HEK293T (cell line): ENCODE results near the gene OR10A5.

ENCODE experiments used
- ARNT ChIP-seq: fragments of 450-650 bp; IDR thresholded peaks from 2 replicates; pipeline ENCODE4 v1.6.1; 2017; ENCODE audit warnings: mild to moderate bottlenecking
- FOXA1 ChIP-seq: fragments of 450-650 bp; IDR thresholded peaks from 2 replicates; pipeline ENCODE4 v1.6.1; 2016; ENCODE audit warnings: mild to moderate bottlenecking
- SP1 ChIP-seq: fragments of 450-650 bp; IDR thresholded peaks from 2 replicates; pipeline ENCODE4 v1.6.1; 2017
- SUZ12 ChIP-seq: fragments of 450-650 bp; IDR thresholded peaks from 2 replicates; pipeline ENCODE4 v1.6.1; 2016; ENCODE audit warnings: mild to moderate bottlenecking
- ZNF384 ChIP-seq: fragments of 450-650 bp; IDR thresholded peaks from 2 replicates; pipeline ENCODE4 v1.6.1; 2016

GRCh38 chr11:6864438-6864837, 19.0 kb downstream of the OR10A5 start:
- TF ChIP-seq ARNT: no peak
- TF ChIP-seq SP1: no peak
- no peak for TF ChIP-seq ZNF384
- no peak for TF ChIP-seq SUZ12
- no peak for TF ChIP-seq FOXA1
